ENCODE data around the gene CFDP1. TPM values are rescaled to one million over a fixed set of nuclear protein-coding genes. Genes with fewer than 3 reads are reported as not detected.

Gene CFDP1
- total and polyA plus RNA-seq, 2 donors (not counting 1 experiment from before 2014, with no cell fraction given): 47.9 to 80.0 TPM

DNA sequence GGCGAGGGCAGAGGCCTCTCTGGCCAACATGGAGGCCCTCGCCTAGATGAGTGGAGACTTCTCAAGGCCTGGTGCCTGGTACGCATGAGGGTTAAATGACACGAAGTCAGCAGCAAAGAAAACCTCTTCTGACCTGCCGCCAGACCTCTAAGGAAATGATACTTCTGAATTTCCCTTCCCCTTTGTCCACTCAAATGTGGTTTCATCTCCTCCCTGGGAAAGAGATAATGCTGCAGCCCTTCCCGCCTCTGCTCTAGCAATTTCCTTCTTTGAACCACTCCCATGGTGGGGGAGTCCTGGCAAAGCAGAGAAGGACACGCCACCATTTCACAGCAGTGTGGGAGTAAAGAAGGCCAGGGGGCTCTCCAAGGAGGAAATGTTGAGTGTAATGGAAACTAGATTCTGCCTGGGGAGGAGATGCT, 116.2 kb downstream of the CFDP1 start:
- TF ChIP-seq, protein P1, sequence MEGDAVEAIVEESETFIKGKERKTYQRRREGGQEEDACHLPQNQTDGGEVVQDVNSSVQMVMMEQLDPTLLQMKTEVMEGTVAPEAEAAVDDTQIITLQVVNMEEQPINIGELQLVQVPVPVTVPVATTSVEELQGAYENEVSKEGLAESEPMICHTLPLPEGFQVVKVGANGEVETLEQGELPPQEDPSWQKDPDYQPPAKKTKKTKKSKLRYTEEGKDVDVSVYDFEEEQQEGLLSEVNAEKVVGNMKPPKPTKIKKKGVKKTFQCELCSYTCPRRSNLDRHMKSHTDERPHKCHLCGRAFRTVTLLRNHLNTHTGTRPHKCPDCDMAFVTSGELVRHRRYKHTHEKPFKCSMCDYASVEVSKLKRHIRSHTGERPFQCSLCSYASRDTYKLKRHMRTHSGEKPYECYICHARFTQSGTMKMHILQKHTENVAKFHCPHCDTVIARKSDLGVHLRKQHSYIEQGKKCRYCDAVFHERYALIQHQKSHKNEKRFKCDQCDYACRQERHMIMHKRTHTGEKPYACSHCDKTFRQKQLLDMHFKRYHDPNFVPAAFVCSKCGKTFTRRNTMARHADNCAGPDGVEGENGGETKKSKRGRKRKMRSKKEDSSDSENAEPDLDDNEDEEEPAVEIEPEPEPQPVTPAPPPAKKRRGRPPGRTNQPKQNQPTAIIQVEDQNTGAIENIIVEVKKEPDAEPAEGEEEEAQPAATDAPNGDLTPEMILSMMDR (conservative IDR thresholded peaks at IDR 0.05 in 1 of 2, IDR thresholded peaks at IDR 0.05 in 1 of 2; ENCODE audit: low read depth in 1 of 2, low read length in 2 of 2): no peak
- no peak for TF ChIP-seq EZH2 (IDR thresholded peaks at IDR 0.05; ENCODE audit: low read length, missing control alignments)
- no peak overlapping the region for H2AFZ ChIP-seq (ENCODE audit: low read length)
- H3K4me1 ChIP-seq (ENCODE audit: control insufficient read depth, extremely low read depth, insufficient read depth, low read length): peaks cover 20% of the 10 kb centered on the region
- no peaks in the 10 kb centered on the region for H3K36me3 ChIP-seq (ENCODE audit: control insufficient read depth, insufficient read depth, low read length)
- H3K27me3 ChIP-seq (ENCODE audit: control insufficient read depth, insufficient read depth, low read length): no peaks in the 10 kb centered on the region
- no peak overlapping the region for H3K4me3 ChIP-seq (replicated peaks in 1 of 4; ENCODE audit: control extremely low read depth in 1 of 4, insufficient read depth in 1 of 4, low read depth in 3 of 4, low read length in 4 of 4)
- no peaks in the 10 kb centered on the region for H4K20me1 ChIP-seq (ENCODE audit: control insufficient read depth, extremely low read depth, insufficient read depth, low read length)
- peak in 1 of 2 donors; percentile 48 for DNase-seq (ENCODE audit: low read depth in 2 of 2)
- H3K79me2 ChIP-seq (ENCODE audit: control insufficient read depth, insufficient read depth, low read length): no peaks in the 10 kb centered on the region
- no peak overlapping the region for H3K27ac ChIP-seq (ENCODE audit: insufficient read depth, low read length)
- no peak overlapping the region for H3K4me2 ChIP-seq (ENCODE audit: extremely low read depth, insufficient read depth, low read length)
- no peak overlapping the region for H3K9ac ChIP-seq (ENCODE audit: insufficient read depth, low read length)
- H3K9me3 ChIP-seq (ENCODE audit: control insufficient read depth, insufficient read depth, low read depth, low read length): no peaks in the 10 kb centered on the region

DNA sequence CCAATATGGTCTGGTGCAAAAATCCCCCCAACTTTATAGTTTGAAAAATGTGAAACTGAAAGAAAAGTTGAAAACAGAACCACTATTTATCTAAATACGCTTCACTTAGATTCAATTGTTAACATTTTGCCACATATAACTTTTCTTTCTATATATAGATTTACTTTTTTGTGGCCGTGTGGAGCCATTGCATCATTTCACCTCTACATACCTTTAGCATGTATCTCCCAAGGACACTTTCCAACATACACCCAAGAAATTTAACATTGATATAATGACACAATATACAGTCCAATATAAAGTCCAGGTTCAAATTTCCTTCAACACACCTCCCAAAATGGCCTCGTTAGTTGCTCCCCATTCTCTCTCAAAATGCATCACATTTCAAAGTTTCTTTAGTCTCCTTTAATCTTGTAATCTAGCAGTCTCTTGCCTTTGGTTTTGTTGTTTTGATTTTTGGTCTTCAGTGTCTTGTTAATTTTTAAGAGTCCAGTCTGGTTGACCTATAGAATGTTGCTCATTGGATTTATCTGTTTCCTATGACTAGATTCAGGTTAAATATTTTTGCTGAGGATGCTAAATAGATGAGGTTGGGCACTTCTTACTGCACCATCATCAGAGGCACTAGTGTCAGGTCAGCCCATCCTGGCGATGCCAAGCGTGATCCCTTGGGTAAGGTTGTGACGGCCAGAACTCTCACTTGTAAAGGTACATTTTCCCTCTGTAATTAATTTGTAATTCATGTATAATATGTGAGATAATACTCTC, 117.6 kb downstream of the CFDP1 start:
- no peak overlapping the region for H2AFZ ChIP-seq (ENCODE audit: low read length)
- no peaks in the 10 kb centered on the region for H3K36me3 ChIP-seq (ENCODE audit: control insufficient read depth, insufficient read depth, low read length)
- no peaks in the 10 kb centered on the region for H3K27me3 ChIP-seq (ENCODE audit: control insufficient read depth, insufficient read depth, low read length)
- H3K4me3 ChIP-seq (replicated peaks in 1 of 4; ENCODE audit: control extremely low read depth in 1 of 4, insufficient read depth in 1 of 4, low read depth in 3 of 4, low read length in 4 of 4): no peak overlapping the region
- TF ChIP-seq, protein P1 (conservative IDR thresholded peaks at IDR 0.05 in 1 of 2, IDR thresholded peaks at IDR 0.05 in 1 of 2; ENCODE audit: low read depth in 1 of 2, low read length in 2 of 2): no peak
- no peak for TF ChIP-seq EZH2 (IDR thresholded peaks at IDR 0.05; ENCODE audit: low read length, missing control alignments)
- H3K9ac ChIP-seq (ENCODE audit: insufficient read depth, low read length): no peak overlapping the region
- no peak overlapping the region for H3K4me2 ChIP-seq (ENCODE audit: extremely low read depth, insufficient read depth, low read length)
- peaks cover 13% of the 10 kb centered on the region for H3K4me1 ChIP-seq (ENCODE audit: control insufficient read depth, extremely low read depth, insufficient read depth, low read length)
- no peaks in the 10 kb centered on the region for H3K9me3 ChIP-seq (ENCODE audit: control insufficient read depth, insufficient read depth, low read depth, low read length)
- H3K27ac ChIP-seq (ENCODE audit: insufficient read depth, low read length): no peak overlapping the region
- DNase-seq (ENCODE audit: low read depth in 2 of 2): no peak
- H3K79me2 ChIP-seq (ENCODE audit: control insufficient read depth, insufficient read depth, low read length): no peaks in the 10 kb centered on the region
- no peaks in the 10 kb centered on the region for H4K20me1 ChIP-seq (ENCODE audit: control insufficient read depth, extremely low read depth, insufficient read depth, low read length)

DNA sequence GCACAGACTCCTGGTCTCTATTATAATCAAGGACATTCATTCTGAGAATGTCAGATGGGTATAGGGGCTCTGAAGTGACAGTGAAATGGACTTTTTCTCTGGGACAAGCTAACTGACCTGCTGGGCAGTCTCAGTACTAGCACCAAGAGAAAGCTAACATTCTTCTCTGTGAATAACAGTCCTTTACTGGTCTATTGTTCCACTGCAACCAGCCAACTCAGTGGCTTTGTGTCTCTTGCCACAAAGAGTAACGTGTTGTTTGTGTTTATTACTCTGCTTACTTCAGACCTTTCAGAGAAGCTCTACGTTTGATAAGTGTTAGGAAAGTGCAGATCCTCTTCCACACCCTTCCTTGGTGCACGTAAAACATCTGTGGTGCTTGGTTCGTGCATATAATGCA, 120.4 kb downstream of the CFDP1 start:
- Histone ChIP-seq H3K9ac (ENCODE audit: insufficient read depth, low read length) (no peak overlapping the region), H3K79me2 (ENCODE audit: control insufficient read depth, insufficient read depth, low read length) (no peaks in the 10 kb centered on the region), H3K27ac (ENCODE audit: insufficient read depth, low read length) (no peak overlapping the region), H4K20me1 (ENCODE audit: control insufficient read depth, extremely low read depth, insufficient read depth, low read length) (no peaks in the 10 kb centered on the region), H3K36me3 (ENCODE audit: control insufficient read depth, insufficient read depth, low read length) (no peaks in the 10 kb centered on the region), H3K4me1 (ENCODE audit: control insufficient read depth, extremely low read depth, insufficient read depth, low read length) (no peaks in the 10 kb centered on the region), H3K9me3 (ENCODE audit: control insufficient read depth, insufficient read depth, low read depth, low read length) (no peaks in the 10 kb centered on the region), H3K27me3 (ENCODE audit: control insufficient read depth, insufficient read depth, low read length) (no peaks in the 10 kb centered on the region), H3K4me3 (replicated peaks in 1 of 4; ENCODE audit: control extremely low read depth in 1 of 4, insufficient read depth in 1 of 4, low read depth in 3 of 4, low read length in 4 of 4) (no peak overlapping the region), H2AFZ (ENCODE audit: low read length) (no peak overlapping the region), H3K4me2 (ENCODE audit: extremely low read depth, insufficient read depth, low read length) (no peak overlapping the region)
- DNase-seq (ENCODE audit: low read depth in 2 of 2): no peak
- no peak for TF ChIP-seq EZH2 (IDR thresholded peaks at IDR 0.05; ENCODE audit: low read length, missing control alignments)
- TF ChIP-seq, protein P1 (conservative IDR thresholded peaks at IDR 0.05 in 1 of 2, IDR thresholded peaks at IDR 0.05 in 1 of 2; ENCODE audit: low read depth in 1 of 2, low read length in 2 of 2): no peak

Data from fibroblast of lung (primary cell).